A549 (cell line): ENCODE data around the gene BCAS1.

Experiments
- BHLHE40 ChIP-seq: IDR thresholded peaks from 2 replicates; pipeline ENCODE4 v1.6.1; 2012; ENCODE audit warnings: low read depth, low read length, inconsistent platforms
- CTCF ChIP-seq: fragments of >200 bp; sonication (Bioruptor Twin); formaldehyde crosslinking; IDR thresholded peaks from 3 replicates; pipeline ENCODE4 v1.5.1; 2016
- EHMT2 ChIP-seq: fragments of 200-600 bp; sonication (generic); IDR thresholded peaks from 2 replicates; pipeline ENCODE4 v1.6.1; 2016; ENCODE audit warnings: antibody characterized with exemption, low read depth, mild to moderate bottlenecking, moderate library complexity
- ELK1 ChIP-seq: fragments of 150-350 bp; IDR thresholded peaks from 2 replicates; pipeline ENCODE4 v1.6.1; 2014; ENCODE audit warnings: low read depth, mild to moderate bottlenecking, low read length
- EP300 ChIP-seq, 2 experiments: fragments of >200 bp; sonication (Bioruptor Twin); formaldehyde crosslinking; IDR thresholded peaks; 2 replicates in 1 of 2; 3 replicates in 1 of 2; pipeline ENCODE4 v1.6.1; 2016 to 2017
- KDM5A ChIP-seq: fragments of 200-600 bp; sonication (generic); IDR thresholded peaks from 2 replicates; pipeline ENCODE4 v1.6.1; 2016; ENCODE audit warnings: antibody characterized with exemption, mild to moderate bottlenecking
- PHF8 ChIP-seq: fragments of 200-600 bp; sonication (generic); IDR thresholded peaks from 2 replicates; pipeline ENCODE4 v1.6.1; 2016; ENCODE audit warnings: low read depth, mild to moderate bottlenecking, antibody characterized with exemption, moderate library complexity, borderline replicate concordance
- POLR2A ChIP-seq: IDR thresholded peaks from 2 replicates; pipeline ENCODE4 v1.6.1; 2012; ENCODE audit warnings: mild to moderate bottlenecking, low read length
- RCOR1 ChIP-seq: fragments of 150-350 bp; IDR thresholded peaks from 2 replicates; pipeline ENCODE4 v1.6.1; 2014; ENCODE audit warnings: antibody characterized with exemption, low read length, low read depth
- RFX5 ChIP-seq: fragments of 450-650 bp; IDR thresholded peaks from 2 replicates; pipeline ENCODE4 v1.7.1; 2014; ENCODE audit warnings: antibody characterized with exemption, mild to moderate bottlenecking, moderate library complexity
- ZC3H11A ChIP-seq: fragments of 450-650 bp; IDR thresholded peaks from 2 replicates; pipeline ENCODE4 v1.6.1; 2014; ENCODE audit warnings: antibody characterized with exemption, mild to moderate bottlenecking

- TF ChIP-seq KDM5A = no peak
- TF ChIP-seq ZC3H11A = no peak
- no peak for TF ChIP-seq BHLHE40
- no peak for TF ChIP-seq POLR2A
- no peak for TF ChIP-seq CTCF
- no peak for TF ChIP-seq EHMT2
- no peak for TF ChIP-seq RFX5
- no peak for TF ChIP-seq EP300 (IDR thresholded peaks at IDR 0.05)
- TF ChIP-seq PHF8 = no peak
- TF ChIP-seq ELK1 = no peak
- no peak for TF ChIP-seq RCOR1
These were observed 121.7 kb downstream of the BCAS1 start for GRCh38 chr20:53948383-53949318.
